PC-9 (cell line): Measurements from ENCODE around the gene ZFAND2B.

Source experiments
- EZH2 ChIP-seq: fragments of 200-600 bp; sonication (generic); IDR thresholded peaks from 2 replicates; pipeline ENCODE4 v1.8.0; 2017; ENCODE audit warnings: antibody characterized with exemption, low read depth
- TF ChIP-seq, protein P1 (sequence below): fragments of 200-600 bp; sonication (generic); conservative IDR thresholded peaks from 2 replicates; pipeline ENCODE4 v1.6.1; 2017; ENCODE audit warnings: mixed run types, antibody characterized with exemption, mild to moderate bottlenecking, moderate library complexity

DNA sequence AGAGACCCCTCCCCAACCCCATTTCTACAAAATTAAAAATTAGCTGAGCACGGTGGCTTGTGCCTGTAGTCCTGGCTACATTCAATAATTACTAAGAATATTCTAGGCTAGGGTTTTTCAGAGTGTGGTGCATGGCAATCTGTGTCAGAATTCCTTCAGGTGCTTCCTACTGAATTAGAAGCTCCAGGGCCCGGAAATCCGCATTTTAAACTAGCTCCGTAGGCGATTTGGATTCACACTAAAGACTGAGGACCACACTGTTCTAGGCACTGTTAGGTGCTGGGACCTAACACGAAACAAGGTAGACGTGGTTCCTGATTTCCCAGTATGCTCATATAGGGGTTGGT is 628 bp upstream of the ZFAND2B start:
- TF ChIP-seq, protein P1, sequence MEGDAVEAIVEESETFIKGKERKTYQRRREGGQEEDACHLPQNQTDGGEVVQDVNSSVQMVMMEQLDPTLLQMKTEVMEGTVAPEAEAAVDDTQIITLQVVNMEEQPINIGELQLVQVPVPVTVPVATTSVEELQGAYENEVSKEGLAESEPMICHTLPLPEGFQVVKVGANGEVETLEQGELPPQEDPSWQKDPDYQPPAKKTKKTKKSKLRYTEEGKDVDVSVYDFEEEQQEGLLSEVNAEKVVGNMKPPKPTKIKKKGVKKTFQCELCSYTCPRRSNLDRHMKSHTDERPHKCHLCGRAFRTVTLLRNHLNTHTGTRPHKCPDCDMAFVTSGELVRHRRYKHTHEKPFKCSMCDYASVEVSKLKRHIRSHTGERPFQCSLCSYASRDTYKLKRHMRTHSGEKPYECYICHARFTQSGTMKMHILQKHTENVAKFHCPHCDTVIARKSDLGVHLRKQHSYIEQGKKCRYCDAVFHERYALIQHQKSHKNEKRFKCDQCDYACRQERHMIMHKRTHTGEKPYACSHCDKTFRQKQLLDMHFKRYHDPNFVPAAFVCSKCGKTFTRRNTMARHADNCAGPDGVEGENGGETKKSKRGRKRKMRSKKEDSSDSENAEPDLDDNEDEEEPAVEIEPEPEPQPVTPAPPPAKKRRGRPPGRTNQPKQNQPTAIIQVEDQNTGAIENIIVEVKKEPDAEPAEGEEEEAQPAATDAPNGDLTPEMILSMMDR = no peak
- no peak for TF ChIP-seq EZH2
